ENCODE data around the gene CLPTM1. TPM values are rescaled to one million over a fixed set of nuclear protein-coding genes. Genes with fewer than 3 reads are reported as not detected.
A peak's percentile ranks its signal among the peaks of the same experiment; 100 is the strongest.
"Not testable (repeated sequence)": the region's sequence is repeated elsewhere in the genome, so short reads cannot be mapped to it uniquely, and the experiment has no call there.

CLPTM1 gene
- total RNA-seq, 1 experiment from 2014 or later: 31.2 TPM

GRCh38 chr19:44971451-44971850, 16.3 kb downstream of the CLPTM1 start:
- DNase-seq (ENCODE audit: extremely low read depth, low read depth): not testable (repeated sequence)

DNA sequence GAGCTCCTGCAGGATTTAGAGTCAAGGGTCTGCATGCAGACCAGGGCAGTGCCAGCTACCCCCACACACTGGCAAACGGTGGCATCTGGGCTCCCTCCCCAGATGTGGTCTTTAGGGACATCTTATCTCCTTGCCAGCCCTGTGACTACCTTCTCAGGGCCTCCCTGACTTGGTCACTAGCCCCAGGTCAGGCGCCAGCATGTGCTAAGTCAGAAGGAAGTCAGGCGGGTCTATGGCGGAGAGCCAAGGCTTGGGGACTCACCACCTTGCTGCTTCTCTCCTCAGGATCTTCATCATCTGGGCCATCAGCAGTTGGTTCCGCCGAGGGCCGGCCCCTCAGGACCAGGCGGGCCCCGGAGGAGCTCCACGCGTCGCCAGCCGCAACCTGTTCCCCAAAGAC, 17.6 kb downstream of the CLPTM1 start:
- DNase-seq (ENCODE audit: extremely low read depth, low read depth): no peak

GRCh38 chr19:44973982-44974735, 19.0 kb downstream of the CLPTM1 start:
- no peak for DNase-seq (ENCODE audit: extremely low read depth, low read depth)

- no peak for DNase-seq (ENCODE audit: extremely low read depth, low read depth)
These were observed 19.7 kb downstream of the CLPTM1 start for GRCh38 chr19:44974857-44975256.

- no peak for DNase-seq (ENCODE audit: extremely low read depth, low read depth)
These were observed 20.3 kb downstream of the CLPTM1 start for GRCh38 chr19:44975444-44975843.

DNA sequence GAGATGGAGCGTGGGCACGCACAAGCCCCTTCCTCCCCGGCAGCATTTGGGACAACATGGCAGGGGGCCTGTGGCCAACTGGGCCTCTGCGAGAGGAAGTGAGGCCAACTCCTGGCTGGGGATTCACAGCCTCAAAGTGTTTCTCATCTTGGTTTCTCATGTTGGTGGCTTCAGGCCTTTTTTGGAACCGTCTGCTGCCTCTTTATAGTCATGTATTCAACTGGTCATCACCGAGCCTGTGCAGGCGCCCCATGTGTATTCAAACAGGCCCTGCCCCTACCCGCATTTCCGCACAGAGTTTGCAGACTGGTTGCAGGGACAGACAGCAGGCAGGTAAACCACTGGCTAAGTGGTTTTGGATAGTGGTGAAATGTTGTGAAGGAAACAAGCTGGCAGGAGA, 28.8 kb downstream of the CLPTM1 start:
- DNase-seq (ENCODE audit: extremely low read depth, low read depth): no peak

DNA sequence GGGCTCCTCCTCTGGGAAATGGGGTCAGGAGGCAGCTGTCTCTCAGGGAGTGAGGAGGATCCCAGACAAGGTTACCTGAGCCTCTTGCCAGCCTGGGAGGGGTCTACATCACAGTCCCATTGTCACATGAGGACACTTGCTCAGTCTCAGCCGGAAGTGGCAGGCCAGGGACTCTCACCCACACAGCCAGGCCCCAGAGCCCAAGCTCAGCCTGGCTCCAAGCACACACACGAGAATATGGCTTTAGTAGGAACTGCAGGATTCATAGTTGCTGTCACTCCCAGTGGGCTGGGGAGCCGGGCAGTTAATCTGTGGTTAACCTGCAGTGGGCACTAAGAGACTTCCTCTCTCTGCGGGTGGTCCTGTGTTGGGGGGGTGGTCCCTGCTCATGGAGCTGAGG, 30.3 kb downstream of the CLPTM1 start:
- DNase-seq (ENCODE audit: extremely low read depth, low read depth): no peak

GRCh38 chr19:44986389-44986788, 31.2 kb downstream of the CLPTM1 start:
- no peak for DNase-seq (ENCODE audit: extremely low read depth, low read depth)

DNA sequence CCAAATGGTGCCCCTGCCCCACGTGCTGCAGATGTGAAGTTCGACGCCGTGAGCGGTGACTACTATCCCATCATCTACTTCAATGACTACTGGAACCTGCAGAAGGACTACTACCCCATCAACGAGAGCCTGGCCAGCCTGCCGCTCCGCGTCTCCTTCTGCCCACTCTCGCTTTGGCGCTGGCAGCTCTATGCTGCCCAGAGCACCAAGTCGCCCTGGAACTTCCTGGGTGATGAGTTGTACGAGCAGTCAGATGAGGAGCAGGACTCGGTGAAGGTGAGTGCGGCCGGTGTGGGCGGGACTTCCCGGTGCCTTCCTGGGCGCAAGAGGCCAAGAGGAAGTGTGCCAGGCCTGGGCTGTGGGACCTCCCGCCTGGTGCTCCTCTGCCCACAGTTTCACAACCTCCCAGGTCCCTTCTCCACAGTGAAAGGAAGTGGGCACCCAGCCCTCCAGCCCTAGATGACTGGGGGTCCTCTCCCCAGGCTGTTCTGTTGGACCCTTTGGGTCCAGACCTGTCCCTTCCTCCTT, 32.0 kb downstream of the CLPTM1 start:
- DNase-seq (ENCODE audit: extremely low read depth, low read depth): no peak

DNA sequence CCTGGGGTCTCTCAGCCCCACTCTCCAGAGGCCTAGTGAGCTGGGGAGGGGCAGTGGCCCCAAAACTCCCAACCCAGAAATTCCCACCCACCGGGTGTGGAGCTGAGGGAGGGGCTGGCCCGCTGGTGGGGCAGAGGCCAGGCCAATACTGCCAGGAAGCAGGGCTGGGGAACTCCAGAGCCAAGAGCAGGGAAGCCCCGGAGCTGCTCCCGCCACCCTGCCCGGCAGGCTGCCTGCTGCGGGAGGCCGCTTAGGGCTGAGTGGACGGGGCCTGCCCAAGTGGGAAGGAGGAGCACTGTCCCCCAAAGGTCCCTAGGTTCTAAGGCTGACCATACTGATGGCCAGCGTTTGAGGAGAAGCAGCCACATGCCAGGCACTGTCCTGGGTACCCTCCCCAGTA, 33.1 kb downstream of the CLPTM1 start:
- no peak for DNase-seq (ENCODE audit: extremely low read depth, low read depth)

DNA sequence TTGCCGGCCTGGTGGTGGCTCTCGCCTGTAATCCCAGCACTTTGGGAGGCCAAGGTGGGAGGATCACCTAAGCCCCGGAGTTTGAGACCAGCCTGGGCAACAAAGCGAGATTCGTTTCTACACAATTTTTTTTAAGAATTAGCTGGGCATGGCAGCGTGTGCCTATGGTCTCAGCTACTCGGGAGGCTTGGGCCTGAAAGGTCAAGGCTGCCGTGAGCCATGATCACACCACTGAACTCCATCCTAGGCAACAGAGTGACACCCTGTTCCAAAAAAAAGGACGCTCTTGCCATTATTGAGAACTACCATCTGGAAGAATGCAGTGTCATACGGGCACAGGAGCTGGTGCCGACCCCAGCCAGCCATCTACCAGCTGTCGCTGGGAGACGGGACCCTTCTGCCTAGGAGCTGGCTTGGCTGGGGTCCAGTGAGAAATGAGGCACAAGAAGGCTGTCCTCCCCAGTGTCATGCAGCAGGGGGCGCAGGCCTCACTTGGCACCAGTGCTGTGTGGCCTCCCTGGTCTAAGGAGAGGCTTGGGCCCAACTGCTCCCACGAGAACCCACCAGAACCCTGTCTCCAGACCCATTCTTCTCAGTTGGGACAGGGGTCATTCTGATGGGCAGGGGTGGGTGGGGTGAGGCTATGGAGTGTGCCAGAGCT, 33.8 kb downstream of the CLPTM1 start:
- DNase-seq (ENCODE audit: extremely low read depth, low read depth): peak; percentile 58

DNA sequence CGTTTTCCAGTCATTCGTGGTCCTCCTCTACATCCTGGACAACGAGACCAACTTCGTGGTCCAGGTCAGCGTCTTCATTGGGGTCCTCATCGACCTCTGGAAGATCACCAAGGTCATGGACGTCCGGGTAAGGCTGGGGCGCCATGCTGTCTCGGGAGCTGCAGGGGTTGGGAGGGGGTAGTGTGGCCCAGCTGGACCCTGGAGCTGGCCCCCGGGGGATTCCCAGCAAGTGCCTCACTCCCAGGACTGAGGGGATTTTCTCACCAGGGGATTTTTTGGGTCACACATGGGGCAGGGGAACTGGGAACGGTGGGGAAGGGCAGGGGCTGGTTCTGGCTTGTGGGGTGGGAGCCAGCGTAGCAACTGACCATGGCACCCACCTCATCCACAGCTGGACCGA, 35.3 kb downstream of the CLPTM1 start:
- no peak for DNase-seq (ENCODE audit: extremely low read depth, low read depth)

GRCh38 chr19:44990966-44991365, 35.8 kb downstream of the CLPTM1 start:
- DNase-seq (ENCODE audit: extremely low read depth, low read depth): no peak

DNA sequence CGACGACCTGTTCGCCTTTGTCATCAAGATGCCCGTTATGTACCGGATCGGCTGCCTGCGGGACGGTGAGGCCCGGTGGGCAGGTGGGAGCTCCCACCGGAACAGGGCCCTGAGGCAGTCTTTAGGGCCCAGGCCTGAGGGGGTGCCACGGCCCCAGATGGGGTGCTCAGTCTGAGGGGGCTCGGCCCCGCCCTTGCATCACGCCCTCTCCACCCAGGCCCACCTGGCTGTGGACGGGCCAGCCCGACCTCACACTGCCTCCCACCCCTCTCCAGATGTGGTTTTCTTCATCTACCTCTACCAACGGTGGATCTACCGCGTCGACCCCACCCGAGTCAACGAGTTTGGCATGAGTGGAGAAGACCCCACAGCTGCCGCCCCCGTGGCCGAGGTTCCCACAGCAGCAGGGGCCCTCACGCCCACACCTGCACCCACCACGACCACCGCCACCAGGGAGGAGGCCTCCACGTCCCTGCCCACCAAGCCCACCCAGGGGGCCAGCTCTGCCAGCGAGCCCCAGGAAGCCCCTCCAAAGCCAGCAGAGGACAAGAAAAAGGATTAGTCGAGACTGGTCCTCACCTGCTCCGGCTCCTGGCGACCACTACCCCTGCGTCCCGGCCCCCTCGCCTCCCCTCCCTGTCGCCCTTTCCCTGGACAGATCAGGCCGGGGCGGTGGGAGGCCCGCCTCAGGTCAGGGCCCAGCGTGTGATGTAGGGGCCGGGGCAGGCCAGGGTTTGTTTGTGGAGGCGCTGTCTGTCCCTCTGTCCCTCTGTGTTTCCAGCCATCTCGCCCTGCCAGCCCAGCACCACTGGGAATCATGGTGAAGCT, 37.4 kb downstream of the CLPTM1 start:
- no peak for DNase-seq (ENCODE audit: extremely low read depth, low read depth)

- no peak for DNase-seq (ENCODE audit: extremely low read depth, low read depth)
These were observed 38.3 kb downstream of the CLPTM1 start for GRCh38 chr19:44993526-44993925.

DNA sequence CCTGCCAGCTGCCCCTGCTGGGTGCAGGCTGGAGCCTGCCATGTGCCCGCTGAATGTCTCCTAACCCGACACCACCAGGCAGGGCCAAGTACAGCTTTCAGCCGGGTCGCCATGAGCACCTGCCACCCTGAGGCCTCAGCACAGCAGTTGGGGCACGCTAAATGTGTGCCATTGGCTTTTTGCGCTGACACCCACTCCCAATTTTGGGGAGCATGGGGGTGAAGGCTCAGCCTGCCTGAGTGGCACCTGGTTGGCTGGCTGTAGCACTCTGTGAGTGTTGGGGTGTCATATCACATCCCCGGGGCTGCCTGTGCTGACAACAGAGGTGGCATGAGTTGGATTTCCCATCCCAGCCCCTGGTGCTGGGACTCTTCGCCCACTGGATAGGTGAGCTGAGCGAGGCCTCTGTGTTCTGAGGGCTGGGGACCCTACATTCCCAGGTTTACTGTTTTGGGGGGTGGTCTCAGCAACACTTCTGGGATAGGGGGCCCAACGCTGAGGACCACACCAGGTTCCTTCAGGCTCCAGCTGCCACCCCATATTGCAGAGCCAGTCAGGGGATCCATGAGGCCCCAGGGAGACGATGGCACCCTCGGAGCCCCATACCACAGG, 38.9 kb downstream of the CLPTM1 start:
- DNase-seq (ENCODE audit: extremely low read depth, low read depth): no peak

DNA sequence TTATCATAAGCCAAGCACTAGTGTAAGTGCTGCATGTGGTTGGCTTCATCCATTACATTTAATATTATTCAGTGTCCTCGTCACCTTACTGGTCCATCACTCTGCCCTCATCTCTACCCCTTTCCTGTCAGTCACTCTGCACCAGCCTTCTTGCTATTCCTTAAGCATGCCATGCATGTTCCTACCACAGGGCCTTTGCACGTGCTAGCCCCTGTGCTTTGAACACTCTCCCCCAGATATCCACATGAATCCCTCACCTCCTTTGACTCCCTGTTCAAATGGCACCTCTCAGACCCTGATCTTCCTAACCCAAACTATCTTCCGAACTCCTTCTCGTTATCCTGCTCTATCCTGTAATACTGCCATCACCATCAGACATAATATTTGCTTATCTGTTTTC, 42.8 kb downstream of the CLPTM1 start:
- no peak for DNase-seq (ENCODE audit: extremely low read depth, low read depth)

DNA sequence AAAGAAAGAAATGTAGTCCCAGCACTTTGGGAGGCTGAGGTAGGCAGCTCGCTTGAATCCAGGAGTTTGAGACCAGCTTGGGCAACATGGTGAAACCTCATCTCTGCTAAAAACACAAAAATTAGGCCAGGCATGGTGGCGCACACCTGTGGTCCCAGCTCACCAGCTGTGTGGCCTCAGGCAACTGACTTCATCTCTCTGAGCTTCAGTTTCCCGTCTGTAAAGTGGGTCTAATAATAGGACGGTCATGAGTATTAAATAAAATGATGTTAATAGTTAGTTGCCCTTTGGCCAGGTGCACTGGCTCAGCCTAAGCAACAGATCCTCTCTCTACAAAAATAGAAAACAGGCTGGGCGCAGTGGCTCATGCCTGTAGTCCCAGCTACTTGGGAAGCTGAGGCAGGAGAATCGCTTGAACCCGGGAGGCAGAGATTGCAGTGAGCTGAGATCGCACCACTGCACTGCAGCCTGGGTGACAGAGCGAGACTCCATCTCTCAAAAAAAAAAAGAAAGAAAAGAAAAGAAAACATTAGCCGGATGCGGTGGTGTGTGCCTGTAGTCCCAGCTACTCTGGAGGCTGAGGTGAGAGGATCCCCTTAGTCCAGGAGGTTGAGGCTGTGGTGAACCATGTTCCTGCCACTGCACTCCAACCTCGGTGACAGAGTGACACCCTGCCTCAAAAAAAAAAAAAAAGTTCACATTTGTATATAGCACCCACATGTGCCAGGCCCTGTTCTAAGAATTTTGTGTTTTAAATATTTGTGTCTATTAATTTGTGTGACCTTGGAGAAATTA, 44.1 kb downstream of the CLPTM1 start:
- not testable (repeated sequence) for DNase-seq (ENCODE audit: extremely low read depth, low read depth)

DNA sequence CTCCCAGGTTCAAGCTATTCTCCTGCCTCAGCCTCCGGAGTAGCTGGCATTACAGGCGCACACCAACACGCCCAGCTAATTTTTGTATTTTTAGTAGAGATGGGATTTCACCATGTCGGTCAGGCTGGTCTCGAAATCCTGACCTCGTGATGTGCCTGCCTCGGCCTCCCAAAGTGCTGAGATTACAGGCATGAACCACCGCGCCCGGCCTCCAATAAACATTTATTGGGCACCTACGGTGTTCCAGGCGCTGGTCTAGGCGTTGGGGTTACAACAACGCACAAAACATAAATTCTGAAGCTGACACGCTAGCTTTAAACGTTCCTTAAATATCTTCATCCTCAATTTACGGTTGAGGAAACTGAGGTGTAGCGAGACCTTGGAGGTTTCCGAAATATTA, 45.5 kb downstream of the CLPTM1 start:
- DNase-seq (ENCODE audit: extremely low read depth, low read depth): not testable (repeated sequence)

Data from NCI-H460 (cell line).